SU-DHL-6 (cell line): ENCODE measurements around the gene CLDN7.

Experiments used
- CTCF ChIP-seq: fragments of 200-600 bp; sonication (generic); IDR thresholded peaks from one replicate; pipeline ENCODE4 v1.5.1; 2017; ENCODE audit warnings: antibody characterized with exemption, mild to moderate bottlenecking, low read length, moderate library complexity; ENCODE audit not compliant: insufficient read depth, poor library complexity, severe bottlenecking
- EZH2phosphoT487 ChIP-seq: fragments of 200-600 bp; sonication (generic), shearing (Covaris generic); conservative IDR thresholded peaks from 2 replicates; pipeline ENCODE4 v1.6.1; 2018; ENCODE audit warnings: mild to moderate bottlenecking, antibody characterized with exemption, low read length, moderate library complexity, mixed read lengths

- TF ChIP-seq CTCF (no peak), EZH2phosphoT487 (no peak)
These were observed 32.8 kb downstream of the CLDN7 start for GRCh38 chr17:7229504-7229903.
